ENCODE data around the gene CCDC187. TPM values are rescaled to one million over a fixed set of nuclear protein-coding genes. Genes with fewer than 3 reads are reported as not detected.

The CCDC187 gene
- polyA plus RNA-seq, 3 donors, result not detected

GRCh38 chr9:136292591-136293448 is 11.1 kb downstream of the CCDC187 start:
- Histone ChIP-seq H3K4me1 (ENCODE audit: control insufficient read depth in 1 of 2, insufficient read depth in 2 of 2, low read length in 2 of 2) (no peaks in the 10 kb centered on the region), H3K9me3 (replicated peaks in 1 of 2; ENCODE audit: control insufficient read depth in 1 of 2, insufficient read depth in 1 of 2, low read length in 2 of 2) (peaks cover 0 to 6% of the 10 kb centered on the region in 2 donors), H3K9ac (ENCODE audit: insufficient read depth, low read length, poor library complexity, severe bottlenecking) (no peak overlapping the region), H3K27ac (ENCODE audit: low read depth in 1 of 2, low read length in 2 of 2) (no peak overlapping the region), H3K27me3 (ENCODE audit: control insufficient read depth in 2 of 2, insufficient read depth in 2 of 2, low read length in 2 of 2) (no peaks in the 10 kb centered on the region), H3K4me3 (replicated peaks in 1 of 3; ENCODE audit: low read depth in 2 of 3, low read length in 3 of 3) (no peak overlapping the region), H3K79me2 (ENCODE audit: insufficient read depth, low read length) (no peaks in the 10 kb centered on the region), H4K20me1 (ENCODE audit: insufficient read depth, low read length) (no peaks in the 10 kb centered on the region), H3K4me2 (replicated peaks; ENCODE audit: extremely low read depth, low read length, poor library complexity, severe bottlenecking) (no peak overlapping the region), H3K36me3 (replicated peaks in 1 of 2; ENCODE audit: control insufficient read depth in 1 of 2, insufficient read depth in 2 of 2, low read length in 2 of 2) (no peaks in the 10 kb centered on the region), H2AFZ (ENCODE audit: insufficient read depth, low read depth, low read length, poor library complexity, severe bottlenecking) (no peak overlapping the region)
- H3K36me3 Mint-ChIP-seq, result no peaks in the 10 kb centered on the region
- H3K27me3 Mint-ChIP-seq (ENCODE audit: low read depth in 3 of 3), result peaks cover 0 to 1% (median 0%) of the 10 kb centered on the region in 3 donors
- no peak for DNase-seq
- intact Hi-C loops (cut with micrococcal nuclease), result no loop called here
- no peak for TF ChIP-seq CTCF (IDR thresholded peaks at IDR 0.05)
- no peaks in the 10 kb centered on the region for H3K4me1 Mint-ChIP-seq
- no peak overlapping the region for H3K4me3 Mint-ChIP-seq
- no peak overlapping the region for H3K27ac Mint-ChIP-seq
- whole genome bisulfite sequencing (ENCODE audit: insufficient coverage), result 93% methylated on average over 34 of the region's 34 CpGs
- H3K9me3 Mint-ChIP-seq, result peaks cover 0 to 1% (median 0%) of the 10 kb centered on the region in 7 donors

GRCh38 chr9:136292026-136292538 is 11.8 kb downstream of the CCDC187 start:
- Histone ChIP-seq H3K36me3 (replicated peaks in 1 of 2; ENCODE audit: control insufficient read depth in 1 of 2, insufficient read depth in 2 of 2, low read length in 2 of 2) (no peaks in the 10 kb centered on the region), H3K27ac (ENCODE audit: low read depth in 1 of 2, low read length in 2 of 2) (no peak overlapping the region), H3K4me2 (replicated peaks; ENCODE audit: extremely low read depth, low read length, poor library complexity, severe bottlenecking) (no peak overlapping the region), H4K20me1 (ENCODE audit: insufficient read depth, low read length) (no peaks in the 10 kb centered on the region), H2AFZ (ENCODE audit: insufficient read depth, low read depth, low read length, poor library complexity, severe bottlenecking) (no peak overlapping the region), H3K9ac (ENCODE audit: insufficient read depth, low read length, poor library complexity, severe bottlenecking) (no peak overlapping the region), H3K27me3 (ENCODE audit: control insufficient read depth in 2 of 2, insufficient read depth in 2 of 2, low read length in 2 of 2) (no peaks in the 10 kb centered on the region), H3K79me2 (ENCODE audit: insufficient read depth, low read length) (no peaks in the 10 kb centered on the region), H3K4me3 (replicated peaks in 1 of 3; ENCODE audit: low read depth in 2 of 3, low read length in 3 of 3) (no peak overlapping the region), H3K4me1 (ENCODE audit: control insufficient read depth in 1 of 2, insufficient read depth in 2 of 2, low read length in 2 of 2) (no peaks in the 10 kb centered on the region), H3K9me3 (replicated peaks in 1 of 2; ENCODE audit: control insufficient read depth in 1 of 2, insufficient read depth in 1 of 2, low read length in 2 of 2) (peaks cover 0 to 6% of the 10 kb centered on the region in 2 donors)
- peaks cover 0 to 1% (median 0%) of the 10 kb centered on the region in 3 donors for H3K27me3 Mint-ChIP-seq (ENCODE audit: low read depth in 3 of 3)
- intact Hi-C loops (cut with micrococcal nuclease), result no loop called here
- WGBS (ENCODE audit: insufficient coverage), result 97% methylated on average over 14 of the region's 19 CpGs
- DNase-seq, result no peak
- peaks cover 0 to 1% (median 0%) of the 10 kb centered on the region in 7 donors for H3K9me3 Mint-ChIP-seq
- TF ChIP-seq CTCF (IDR thresholded peaks at IDR 0.05), result no peak
- H3K27ac Mint-ChIP-seq, result no peak overlapping the region
- no peaks in the 10 kb centered on the region for H3K36me3 Mint-ChIP-seq
- no peaks in the 10 kb centered on the region for H3K4me1 Mint-ChIP-seq
- H3K4me3 Mint-ChIP-seq, result no peak overlapping the region
